Fibroblast of skin of abdomen (primary cell): ENCODE measurements around the gene APBA2.
"Not testable (repeated sequence)": the region's sequence is repeated elsewhere in the genome, so short reads cannot be mapped to it uniquely, and the experiment has no call there.

Experiments used
- DNase-seq: peaks from one replicate; pipeline ENCODE4 v3.0.0-alpha.2; 2013

Gene APBA2

DNA sequence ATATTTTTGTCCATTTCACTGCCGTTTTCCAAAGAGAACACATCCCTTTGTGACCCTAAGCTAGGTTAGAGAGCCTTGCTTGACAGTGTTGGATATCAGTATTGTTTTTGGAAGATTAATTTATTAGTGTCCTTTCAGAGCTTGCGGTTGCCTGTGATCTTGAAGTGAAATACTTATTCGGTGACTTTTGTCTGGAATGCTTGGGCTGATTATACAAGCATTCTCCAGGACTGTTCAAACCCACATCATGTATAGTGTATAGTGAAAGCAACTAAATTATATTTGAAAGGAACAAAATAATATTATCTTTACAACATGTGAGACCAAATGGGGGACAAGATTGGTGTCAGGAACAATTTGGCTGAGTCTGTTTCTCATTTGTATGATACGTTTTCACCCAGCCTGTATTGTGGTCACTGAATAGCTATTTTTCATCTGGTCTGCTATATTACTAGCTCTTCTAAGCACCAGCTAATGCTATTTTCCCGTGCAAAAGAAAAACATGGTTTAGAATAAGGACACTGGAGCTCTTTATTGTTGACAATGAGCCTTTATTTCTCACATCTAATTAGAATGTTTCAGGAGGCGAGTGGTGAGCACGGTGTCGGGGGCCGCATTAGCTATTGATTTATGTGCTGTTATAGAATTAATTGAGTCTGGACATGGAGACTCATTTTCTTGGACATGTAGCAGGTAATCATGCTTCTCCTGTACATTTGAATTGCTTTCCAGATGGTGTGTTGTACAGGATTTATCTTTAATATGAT is 158.1 kb downstream of the APBA2 start:
- DNase-seq: peak; percentile 80

DNA sequence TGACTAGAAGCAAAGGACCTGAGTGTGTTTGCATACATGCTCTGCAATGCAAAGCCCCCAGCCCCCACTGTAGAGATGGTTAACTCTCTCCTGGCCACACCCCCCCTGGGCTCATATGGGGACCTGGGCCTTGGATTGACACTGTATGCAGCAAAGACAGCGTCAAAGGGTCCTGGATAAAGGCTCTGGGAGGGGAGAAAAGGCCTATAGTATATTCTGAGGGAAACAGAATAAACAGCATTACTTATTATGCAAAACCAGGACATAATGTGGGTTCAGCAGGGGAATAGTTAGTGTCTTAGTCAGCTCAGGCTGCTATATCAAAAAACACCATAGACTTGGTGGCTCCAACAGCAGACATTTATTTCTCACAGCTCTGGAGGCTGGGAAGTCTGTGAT is 158.7 kb downstream of the APBA2 start:
- DNase-seq: peak; percentile 46

DNA sequence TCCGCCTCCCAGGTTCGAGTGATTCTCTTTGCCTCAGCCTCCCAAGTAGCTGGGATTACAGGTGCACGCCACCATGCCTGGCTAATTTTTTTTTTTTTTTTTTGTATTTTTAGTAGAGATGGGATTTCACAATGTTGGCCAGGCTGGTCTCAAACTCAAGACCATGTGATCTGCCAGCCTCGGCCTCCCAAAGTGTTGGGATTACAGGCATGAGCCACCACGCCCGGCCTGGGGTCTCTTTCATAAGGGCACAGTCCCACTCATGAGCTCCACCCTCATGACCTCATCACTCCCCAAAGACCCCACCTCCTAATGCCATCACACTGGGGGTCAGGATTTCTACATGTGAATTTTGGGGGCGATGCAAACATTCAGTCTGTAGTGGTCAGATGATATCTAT is 159.4 kb downstream of the APBA2 start:
- not testable (repeated sequence) for DNase-seq

DNA sequence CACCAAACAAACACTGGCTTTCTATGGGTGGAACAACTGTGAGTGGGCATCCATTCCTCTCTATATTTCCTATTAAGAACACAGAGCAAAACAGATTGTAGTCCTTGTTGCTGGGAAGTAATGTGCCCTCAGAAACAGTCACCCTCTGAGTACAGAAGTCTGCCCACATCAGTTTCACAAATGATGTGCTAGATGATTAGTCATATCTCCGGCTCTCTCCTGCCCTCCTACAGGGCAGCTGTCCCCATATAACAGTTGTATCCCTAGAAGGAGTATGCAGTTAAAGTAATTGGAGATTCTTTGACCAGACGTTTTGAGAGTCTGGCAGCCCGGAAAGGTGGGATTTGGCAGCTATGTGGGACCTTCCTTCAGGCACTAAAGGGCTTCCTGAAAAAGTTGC is 159.9 kb downstream of the APBA2 start:
- DNase-seq: peak; percentile 32

DNA sequence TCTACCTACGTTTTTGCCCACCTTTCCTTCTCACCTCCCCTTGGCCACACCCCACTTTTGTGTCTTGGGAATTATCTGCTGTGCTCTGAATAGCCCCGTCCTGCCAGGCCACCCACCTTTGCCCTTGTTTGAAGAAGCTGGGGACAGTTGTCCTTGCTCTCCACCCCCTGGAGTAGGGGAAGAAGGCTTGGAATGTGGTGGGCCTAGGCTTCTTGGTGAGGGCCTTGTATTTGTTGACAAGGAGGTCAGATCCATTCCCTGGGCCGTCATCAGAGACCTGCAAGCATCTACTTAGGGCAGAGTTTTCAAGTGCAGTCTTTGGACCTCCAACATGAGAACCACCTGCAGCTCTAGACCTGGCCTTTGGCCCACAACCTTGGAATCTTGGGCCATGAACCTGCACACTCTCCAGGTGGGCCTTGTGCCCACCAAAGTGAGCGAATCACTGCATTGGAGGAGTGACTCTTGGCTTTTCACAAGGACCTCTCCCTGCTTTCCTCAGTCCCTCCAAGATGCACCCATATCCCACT is 160.6 kb downstream of the APBA2 start:
- no peak for DNase-seq

DNA sequence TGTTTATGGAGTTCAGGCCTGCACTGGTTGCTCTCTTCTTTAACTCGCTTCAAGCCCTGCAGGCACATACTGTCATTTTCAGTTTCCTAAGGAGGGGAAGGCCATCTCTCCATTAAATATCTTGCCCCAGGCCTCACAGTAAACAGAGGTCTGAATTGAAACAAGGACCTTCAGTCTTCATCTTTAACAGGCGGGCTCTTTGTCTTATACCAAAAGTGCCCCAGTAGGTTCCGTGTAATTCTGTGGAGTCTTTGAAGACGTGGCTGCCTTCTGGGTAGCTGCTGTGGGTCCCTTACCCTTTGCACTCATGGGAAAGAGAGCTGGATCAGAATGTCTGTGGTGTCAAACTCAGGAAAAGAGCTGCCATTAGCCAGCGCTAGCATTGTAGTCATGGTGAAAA is 161.2 kb downstream of the APBA2 start:
- DNase-seq: no peak

DNA sequence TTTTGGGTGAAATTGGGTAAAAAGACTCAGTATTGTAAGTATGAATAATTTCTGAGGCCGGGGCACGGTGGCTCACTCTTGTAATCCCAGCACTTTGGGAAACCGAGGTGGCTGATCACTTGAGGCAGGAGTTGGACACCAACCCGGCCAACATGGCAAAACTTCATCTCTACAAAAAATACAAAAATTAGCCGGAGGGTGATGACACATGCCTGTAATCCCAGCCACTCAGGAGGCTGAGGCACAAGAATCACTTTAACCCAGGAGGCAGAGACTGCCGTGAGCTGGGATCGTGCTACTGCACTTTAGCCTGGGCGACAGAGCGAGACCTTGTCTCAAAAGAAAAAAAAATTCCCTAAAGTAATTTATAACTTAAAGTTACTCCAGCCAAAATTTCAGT is 162.2 kb downstream of the APBA2 start:
- no peak for DNase-seq

DNA sequence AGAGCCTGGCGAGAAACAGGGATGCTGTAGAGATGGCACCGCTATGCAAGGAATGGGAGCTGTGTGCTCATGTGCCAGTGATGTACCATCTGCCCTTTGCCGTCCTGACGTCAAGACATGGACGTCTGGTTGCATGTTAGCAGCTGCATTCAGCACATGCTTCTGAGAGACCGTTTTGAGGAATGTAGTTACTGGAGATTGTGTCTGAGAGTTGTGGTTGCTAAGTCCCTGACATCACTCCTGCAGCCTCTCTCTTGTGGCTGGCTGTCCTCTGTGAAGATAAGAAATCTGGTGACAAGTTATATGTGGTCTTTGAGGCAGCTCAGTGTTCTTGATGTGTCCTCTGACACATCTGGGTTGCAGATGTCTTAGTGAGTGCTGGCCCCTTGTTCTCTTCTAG is 165.1 kb downstream of the APBA2 start:
- peak; percentile 69 for DNase-seq

DNA sequence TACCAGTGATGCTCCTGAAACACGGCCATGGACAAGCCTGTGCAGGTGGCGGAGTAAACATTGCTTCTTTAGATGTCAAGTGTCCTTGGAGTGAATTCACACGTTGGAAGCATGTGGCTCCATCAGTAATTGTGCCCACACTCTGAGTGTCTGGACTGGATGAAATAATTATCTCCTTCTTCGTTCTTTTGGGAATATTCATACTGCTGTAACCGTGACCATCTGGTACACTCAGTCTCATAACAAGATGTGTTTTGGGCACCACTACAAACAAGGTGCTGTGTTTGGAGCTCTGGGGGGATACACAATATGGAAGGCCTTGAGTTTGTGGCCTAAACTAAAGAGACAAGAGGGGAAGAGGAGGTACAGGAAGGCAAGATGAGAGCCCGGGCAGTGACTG is 165.6 kb downstream of the APBA2 start:
- no peak for DNase-seq

DNA sequence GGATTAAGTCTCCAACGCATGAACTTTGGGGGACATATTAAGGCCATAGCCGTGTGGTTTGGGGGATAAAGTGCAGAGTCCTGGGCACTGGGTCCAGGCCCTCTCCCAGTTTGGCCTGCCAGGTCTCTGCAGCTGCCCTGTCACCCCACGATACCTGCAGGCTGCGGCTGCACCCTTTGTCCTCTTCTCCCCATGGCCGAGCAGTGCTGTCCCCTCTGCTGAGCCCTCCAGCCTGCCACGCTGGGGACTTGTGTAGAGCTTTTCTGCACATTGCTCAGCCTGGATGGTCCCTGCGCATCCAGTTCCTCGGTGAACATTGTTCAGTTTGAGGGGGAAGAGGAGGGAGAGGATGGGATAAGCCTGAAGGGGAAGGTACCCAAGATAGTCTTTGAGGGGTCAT is 167.2 kb downstream of the APBA2 start:
- DNase-seq: no peak

DNA sequence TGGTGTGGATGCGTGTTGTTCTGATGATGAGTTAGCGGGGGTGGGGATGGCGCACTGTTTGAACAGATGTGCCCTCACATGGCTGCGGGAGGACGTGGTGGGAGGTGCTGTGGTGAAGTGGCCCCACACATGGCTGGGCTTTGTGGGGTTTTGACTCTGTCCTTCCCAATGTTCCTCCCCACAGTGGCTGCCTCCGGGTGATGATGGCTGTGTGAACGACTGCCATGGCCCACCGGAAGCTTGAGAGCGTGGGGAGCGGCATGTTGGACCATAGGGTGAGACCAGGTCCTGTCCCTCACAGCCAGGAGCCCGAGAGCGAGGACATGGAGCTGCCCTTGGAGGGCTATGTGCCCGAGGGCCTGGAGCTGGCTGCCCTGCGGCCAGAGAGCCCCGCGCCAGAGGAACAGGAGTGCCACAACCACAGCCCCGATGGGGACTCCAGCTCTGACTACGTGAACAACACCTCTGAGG is 167.9 kb downstream of the APBA2 start:
- no peak for DNase-seq

DNA sequence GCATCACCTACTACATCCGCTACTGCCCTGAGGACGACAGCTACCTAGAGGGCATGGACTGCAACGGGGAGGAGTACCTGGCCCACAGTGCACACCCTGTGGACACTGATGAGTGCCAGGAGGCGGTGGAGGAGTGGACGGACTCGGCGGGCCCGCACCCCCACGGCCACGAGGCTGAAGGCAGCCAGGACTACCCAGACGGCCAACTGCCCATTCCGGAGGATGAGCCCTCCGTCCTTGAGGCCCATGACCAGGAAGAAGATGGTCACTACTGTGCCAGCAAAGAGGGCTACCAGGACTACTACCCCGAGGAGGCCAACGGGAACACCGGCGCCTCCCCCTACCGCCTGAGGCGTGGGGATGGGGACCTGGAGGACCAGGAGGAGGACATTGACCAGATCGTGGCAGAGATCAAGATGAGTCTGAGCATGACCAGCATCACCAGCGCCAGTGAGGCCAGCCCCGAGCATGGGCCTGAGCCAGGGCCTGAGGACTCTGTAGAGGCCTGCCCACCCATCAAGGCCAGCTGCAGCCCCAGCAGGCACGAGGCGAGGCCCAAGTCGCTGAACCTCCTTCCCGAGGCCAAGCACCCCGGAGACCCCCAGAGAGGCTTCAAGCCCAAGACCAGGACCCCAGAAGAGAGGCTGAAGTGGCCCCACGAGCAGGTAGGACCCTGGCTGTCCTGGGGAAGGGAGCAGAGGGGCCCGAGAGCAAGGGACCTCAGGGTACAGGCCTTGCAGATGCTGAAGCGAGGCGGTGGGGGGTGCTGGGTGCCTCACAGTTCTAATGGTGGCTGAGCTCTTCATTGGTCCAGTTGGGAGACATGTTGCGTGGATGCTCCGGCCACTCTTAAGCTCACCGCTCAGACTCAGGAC is 168.6 kb downstream of the APBA2 start:
- no peak for DNase-seq

DNA sequence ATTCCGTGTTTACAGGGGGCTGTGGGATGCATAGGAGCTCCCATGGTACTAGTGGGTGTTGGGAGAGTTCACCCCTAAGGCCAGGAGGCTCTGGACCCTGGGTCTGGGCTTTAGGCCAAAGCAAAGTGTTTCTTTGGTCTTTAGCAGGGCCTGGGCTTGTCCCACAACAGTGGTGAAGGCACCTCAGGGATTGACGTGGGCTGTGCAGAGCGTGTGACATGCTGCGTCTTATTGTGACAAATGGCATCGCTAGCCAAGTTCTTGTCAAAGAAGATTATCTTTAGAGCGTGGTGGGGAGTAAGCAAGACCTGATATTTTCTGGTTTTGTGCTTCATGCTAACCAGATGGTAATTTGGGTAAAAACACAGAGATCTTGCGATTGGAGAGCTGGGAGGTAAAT is 170.1 kb downstream of the APBA2 start:
- no peak for DNase-seq

DNA sequence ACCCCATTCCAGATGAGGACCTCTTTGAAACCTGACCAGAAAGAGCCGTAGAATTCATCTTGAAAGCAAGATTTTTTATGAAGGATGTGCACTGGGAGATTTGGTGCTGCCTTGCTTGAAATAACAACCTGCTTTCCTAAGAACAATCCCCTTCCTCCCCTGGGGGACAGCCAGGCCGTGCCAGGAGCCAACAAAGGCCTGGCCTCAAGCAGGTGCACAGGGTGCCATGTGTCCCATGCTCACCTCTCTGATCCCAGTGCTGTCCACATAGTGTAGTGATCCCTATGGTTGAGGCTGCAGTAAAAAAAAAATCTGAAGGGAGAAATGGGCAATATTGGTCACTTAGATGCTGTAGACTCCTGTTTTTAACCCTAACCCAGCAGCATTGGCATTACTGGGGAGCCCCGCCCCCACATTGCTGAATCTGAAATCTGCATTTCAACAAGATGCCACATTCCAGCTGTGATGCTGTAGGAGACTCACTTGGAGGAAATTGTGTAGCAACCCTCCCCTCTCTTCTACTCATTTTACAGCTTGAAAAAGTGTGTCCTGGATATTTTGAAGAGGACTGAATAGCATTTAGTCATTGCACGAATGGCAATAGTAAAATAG is 171.2 kb downstream of the APBA2 start:
- DNase-seq: no peak

DNA sequence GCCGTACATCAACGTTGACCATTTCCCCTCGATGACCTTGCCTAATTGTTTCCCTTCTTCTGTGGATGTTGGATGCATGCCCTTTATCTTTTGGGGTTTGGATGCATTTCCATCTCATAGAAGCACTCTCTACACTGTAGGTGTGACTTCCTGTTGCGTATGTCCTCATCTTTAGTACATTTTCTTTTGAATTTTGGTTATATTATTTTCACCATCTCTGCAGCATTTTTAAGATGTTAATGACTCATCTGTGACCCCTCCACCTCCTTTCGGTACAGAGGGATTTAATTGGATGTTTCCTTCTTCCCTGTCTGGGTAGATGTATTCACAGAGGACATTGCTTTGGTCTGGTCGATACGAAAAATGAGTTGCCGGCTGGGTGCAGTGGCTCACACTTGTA is 172.1 kb downstream of the APBA2 start:
- DNase-seq: no peak

DNA sequence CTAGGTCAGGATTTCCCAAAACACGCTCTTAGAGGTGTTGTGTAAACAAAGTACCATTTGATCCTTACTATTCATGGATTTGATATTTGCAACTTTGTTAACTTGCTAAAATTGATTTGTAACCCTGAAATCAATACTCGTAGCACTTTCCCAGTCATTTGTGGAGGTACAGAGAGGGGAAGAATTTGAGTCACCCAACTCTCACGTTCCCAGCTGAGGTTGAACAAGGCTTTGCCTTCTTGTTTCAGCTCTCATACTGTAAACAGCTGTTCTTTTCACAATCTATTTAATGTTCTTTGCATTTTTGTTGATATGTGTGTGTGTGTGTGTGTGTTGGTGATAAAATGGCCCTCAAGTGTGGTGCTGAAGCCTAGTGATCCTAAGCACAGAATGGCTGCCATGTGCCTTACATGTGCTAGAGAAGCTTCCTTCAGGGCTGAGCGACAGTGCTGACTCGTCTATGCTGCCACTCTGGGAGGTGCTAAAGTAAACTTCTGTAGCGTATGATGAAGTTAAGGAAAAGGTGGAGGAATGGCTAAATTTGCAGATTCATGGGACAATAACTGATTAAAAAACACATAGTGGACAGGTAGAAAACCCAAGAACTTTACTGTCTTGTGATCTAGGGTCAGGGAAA is 173.2 kb downstream of the APBA2 start:
- DNase-seq: no peak

DNA sequence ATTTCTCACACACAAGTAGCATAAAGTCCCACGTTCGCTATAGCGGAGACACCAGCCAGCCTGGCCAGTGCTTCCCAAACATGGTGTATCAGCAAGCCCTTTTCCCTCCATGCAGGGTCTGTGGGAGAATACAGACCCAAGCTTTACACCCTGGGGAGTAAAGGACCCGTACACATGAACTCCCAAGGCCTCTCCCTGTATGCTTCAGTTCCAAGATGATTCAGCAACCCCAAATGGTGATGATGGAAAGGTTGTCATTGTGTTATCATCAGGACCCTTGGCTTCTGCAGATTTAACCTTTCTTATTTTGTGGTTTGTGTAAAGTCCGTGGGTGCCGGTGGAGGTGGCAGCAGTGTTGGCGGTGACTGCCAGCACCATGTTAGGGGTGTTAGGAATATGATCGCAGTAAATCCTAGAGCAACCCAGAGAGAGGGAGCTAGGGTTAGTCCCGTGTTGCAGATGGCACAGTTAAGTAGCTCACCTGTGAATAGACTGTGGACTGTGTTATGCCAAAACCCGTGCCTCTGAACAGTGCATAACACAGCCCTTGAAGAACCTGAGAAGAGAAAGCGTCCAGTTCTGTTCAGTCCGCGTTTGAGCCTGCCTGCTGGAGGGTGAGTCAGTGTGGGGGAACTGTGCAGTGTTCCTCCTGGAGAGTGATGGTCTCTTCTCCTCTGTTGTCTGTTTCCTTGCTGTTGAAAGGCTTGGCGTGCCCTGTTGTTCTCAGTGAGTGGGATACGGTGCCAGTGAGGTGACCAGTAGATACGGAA is 174.3 kb downstream of the APBA2 start:
- no peak for DNase-seq

DNA sequence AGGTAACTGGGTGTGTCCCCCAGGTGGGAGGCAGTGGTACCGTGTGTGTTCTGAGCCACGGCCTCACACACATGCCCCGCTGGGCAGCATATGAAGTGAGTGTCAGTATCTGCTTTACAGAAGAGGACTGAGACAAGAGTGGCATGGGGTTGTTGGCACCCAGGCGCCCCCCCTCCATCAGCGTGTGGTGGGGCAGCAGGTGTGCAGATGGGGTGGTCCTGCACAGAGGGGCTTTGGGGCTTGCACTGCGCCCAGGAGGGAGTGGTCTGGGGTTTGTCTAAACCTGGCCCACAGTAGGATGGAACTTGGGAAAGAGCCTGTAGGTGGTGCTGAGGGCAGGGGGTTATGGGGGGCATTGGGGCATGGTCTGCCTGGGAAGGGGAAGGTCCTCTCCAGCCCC is 176.0 kb downstream of the APBA2 start:
- no peak for DNase-seq

DNA sequence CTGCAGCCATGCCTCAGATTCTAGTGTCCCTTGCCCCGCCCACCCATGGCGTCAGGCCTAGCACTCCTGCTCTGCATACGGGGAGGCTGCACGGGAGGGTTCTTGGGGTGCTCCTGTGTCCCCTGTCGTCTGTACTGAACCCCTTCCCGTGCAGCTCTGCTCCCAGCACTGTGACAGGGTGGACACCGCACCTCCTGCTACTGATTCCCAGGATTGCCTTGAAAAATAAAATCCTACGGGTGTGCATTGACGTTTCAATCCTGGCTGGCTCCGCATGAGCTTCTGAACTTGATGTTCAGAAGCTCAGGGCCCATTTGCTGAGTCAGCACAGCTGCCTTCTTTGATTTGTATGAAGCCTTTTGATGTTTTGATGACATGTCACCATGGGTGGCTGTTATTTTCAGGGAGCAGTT is 176.4 kb downstream of the APBA2 start:
- no peak for DNase-seq

DNA sequence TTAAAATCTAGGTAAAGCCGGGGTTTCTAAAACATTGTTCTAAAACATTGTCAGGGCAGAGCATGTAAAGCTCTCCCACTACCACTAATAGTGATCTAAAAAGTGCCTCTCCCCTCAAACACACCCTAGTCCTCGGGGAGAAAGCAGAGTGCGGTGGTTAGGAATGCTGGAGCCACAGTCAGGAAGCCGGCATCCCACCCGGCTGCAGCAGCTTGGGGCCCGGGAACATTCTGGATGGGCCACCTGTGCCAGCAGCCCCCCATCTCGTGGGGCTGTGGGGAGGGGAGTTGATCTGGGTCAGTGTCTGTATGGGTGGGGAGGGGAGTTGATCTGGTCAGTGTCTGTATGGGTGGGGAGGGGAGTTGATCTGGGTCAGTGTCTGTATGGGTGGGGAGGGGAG is 176.9 kb downstream of the APBA2 start:
- no peak for DNase-seq

DNA sequence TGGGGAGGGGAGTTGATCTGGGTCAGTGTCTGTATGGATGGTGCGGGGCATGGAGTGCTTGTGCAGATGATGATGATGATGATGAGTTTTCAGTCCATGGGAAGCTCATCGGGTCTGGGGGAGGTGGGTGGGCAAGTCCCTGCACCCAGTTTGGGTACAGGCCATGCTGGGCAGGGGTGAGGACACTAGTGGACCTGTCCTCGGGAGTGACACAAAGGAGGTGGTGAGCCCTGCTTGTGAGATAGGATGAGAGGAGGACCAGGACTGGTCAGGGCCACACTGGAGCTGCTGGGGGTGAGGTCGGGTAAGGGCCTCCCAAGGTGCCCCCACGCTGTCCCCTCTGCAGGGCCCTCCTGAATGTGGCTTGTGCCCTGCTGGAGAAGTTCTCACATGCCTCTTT is 177.9 kb downstream of the APBA2 start:
- no peak for DNase-seq

DNA sequence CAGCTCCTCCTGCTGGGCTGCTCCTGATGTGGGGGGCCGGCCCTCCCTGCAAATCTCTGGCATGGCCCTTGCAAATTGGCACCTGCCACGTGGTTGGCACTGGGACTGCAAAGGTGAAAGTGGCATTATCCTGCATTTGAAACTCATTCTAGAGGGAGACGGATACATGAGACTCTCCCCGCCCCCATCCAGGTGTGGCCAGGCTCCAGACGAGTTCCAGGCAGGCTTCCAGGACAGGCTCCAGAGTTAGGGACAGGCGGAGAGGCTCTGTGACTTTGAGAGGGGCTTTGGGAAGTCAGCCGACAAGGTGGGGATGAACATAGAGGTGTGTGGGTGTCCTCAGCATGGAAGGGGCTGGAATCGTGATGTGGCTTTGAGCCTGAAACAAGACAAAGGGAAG is 178.5 kb downstream of the APBA2 start:
- no peak for DNase-seq
